Lower lobe of right lung (tissue), 2 donors: ENCODE results near the gene CASP2. TPM values are rescaled to one million over a fixed set of nuclear protein-coding genes. Genes with fewer than 3 reads are reported as not detected.

Source experiments
- ATAC-seq, 2 donors: fragments of 200-7000 bp; cut with Tn5 transposase; one replicate each; pipeline ENCODE4 v1.9.1; 2020 to 2022; ENCODE audit warnings: mild to moderate bottlenecking in 2 of 2, moderate library complexity in 2 of 2
- DNase-seq: peaks from one replicate; pipeline ENCODE4 v3.0.0-alpha.2; 2020
- H3K27ac ChIP-seq: fragments of 200-600 bp; one replicate; pipeline ENCODE4 v1.8.0; 2022
- H3K27me3 ChIP-seq: fragments of 200-600 bp; one replicate; pipeline ENCODE4 v1.8.0; 2022; ENCODE audit warnings: low read depth
- H3K36me3 ChIP-seq: fragments of 200-600 bp; one replicate; pipeline ENCODE4 v1.8.0; 2022; ENCODE audit warnings: mild to moderate bottlenecking
- H3K4me1 ChIP-seq: fragments of 200-600 bp; one replicate; pipeline ENCODE4 v1.8.0; 2022
- H3K4me3 ChIP-seq: fragments of 200-600 bp; one replicate; pipeline ENCODE4 v1.8.0; 2022; ENCODE audit warnings: mild to moderate bottlenecking
- H3K9me3 ChIP-seq: fragments of 200-600 bp; one replicate; pipeline ENCODE4 v1.8.0; 2022
- intact Hi-C: fragments of 100-400 bp; cut with DNase I; formaldehyde crosslinking; loops from one replicate; pipeline ENCODE4 v1.11.0; 2022
- total RNA-seq: library from RNA; stranded (reverse); fragmentation: NEBNext Ultra II Directional; extraction: Animal tissue kit (Norgen Biotek cat#: 25700); gene quantifications from one replicate; pipeline ENCODE4 v1.2.1, GENCODE V29; 2021
- TF ChIP-seq, protein P1 (sequence below): fragments of 200-600 bp; IDR thresholded peaks from one replicate; pipeline ENCODE4 v1.8.0; 2022; ENCODE audit warnings: antibody characterized with exemption, mild to moderate bottlenecking
- donor health status: DM: no; HTN: yes; CAD: no; lungs with severe emphysema.

CASP2 gene
- total RNA-seq, 1 donor from 2014 or later = 33.7 TPM

DNA sequence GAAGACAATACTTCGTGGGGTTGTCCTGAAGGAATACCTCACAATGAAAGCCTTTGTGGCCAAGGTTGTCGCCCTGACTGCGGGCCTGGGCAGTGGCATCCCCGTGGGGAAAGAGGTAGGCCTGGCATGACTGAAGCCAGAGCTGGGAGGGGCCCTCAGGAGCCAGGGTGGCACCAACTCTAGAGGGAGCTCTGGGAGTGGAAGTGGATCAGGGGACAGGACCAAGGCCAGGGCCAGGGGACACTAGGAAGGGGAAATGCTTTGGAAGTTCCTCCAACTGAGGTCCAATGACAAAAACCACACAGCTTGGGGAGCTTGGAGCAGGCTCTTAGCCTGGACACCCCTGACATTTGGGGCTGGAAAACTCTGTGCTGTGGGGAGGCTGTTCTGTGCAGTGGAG lies 33.6 kb downstream of the CASP2 start:
- ATAC-seq = peak; percentile 67 to 68
- H3K27ac ChIP-seq = no peak overlapping the region

DNA sequence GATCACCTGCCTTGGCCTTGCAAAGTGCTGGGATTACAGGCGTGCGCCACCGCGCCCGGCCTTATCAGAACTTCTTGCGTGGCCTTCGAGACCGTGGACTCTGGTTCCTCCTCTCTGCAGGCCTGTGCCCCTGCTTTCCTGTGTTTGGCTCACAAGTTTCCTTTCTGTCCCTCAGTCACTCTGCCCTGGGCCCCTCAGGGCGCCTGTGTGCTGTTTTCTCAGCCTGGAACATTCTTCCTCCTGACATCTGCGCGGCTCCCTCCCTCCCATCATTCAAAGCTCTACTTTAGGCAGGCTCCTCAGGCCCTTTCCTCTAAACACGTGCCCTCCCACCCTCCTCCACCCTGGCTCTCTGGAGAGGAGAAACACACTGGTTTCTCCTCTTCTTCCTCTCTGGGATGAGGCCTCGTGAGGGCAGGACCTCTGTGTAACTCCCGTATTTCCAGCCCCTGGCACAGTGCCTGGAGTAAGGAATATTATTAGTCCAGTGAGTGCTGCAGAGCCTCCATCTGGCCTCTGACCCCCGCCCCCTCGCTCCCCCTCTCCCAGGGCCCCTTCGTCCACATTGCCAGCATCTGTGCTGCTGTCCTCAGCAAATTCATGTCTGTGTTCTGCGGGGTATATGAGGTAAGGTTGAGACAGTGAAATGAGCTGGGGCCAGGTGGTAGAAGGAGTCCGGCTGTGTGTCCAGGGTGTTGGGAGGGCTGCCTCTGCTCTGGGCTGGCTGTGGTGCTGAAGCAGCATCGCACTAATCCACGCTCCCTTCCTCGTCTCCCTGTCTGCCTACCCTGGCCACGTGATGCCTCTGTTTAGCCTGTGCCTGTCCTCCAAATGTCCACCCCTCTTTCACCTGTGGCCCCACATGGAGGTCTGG lies 34.8 kb downstream of the CASP2 start:
- ATAC-seq (no peak), DNase-seq (no peak)
- no peak overlapping the region for H3K27ac ChIP-seq

More for the DNA sequence above, 33.6 kb downstream of the CASP2 start:
- TF ChIP-seq, protein P1, sequence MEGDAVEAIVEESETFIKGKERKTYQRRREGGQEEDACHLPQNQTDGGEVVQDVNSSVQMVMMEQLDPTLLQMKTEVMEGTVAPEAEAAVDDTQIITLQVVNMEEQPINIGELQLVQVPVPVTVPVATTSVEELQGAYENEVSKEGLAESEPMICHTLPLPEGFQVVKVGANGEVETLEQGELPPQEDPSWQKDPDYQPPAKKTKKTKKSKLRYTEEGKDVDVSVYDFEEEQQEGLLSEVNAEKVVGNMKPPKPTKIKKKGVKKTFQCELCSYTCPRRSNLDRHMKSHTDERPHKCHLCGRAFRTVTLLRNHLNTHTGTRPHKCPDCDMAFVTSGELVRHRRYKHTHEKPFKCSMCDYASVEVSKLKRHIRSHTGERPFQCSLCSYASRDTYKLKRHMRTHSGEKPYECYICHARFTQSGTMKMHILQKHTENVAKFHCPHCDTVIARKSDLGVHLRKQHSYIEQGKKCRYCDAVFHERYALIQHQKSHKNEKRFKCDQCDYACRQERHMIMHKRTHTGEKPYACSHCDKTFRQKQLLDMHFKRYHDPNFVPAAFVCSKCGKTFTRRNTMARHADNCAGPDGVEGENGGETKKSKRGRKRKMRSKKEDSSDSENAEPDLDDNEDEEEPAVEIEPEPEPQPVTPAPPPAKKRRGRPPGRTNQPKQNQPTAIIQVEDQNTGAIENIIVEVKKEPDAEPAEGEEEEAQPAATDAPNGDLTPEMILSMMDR = peak; percentile 28
- no peaks in the 10 kb centered on the region for H3K9me3 ChIP-seq
- no peaks in the 10 kb centered on the region for H3K36me3 ChIP-seq
- no peaks in the 10 kb centered on the region for H3K4me1 ChIP-seq
- no peak overlapping the region for H3K4me3 ChIP-seq
- no peaks in the 10 kb centered on the region for H3K27me3 ChIP-seq
- DNase-seq = peak; percentile 63
- intact Hi-C loops = no loop called here

DNA sequence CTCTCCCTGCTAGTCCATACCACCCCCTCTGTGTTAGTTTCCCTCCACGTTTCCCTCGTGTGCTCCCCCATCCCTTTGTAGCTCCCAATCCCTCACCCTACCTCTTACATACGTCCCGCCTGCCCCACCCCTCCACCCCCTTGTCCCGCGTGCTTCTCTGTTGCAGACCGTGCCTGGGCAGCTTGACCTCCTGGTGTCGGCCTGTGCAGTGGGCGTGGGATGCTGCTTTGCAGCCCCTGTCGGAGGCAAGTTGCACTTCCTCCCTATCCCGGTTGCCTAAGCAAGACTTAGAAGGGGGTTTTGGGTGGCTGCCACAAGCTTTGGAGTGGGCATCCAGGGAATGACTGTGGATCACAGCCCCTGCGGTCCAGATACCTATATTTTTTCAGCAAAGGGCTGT lies 35.5 kb downstream of the CASP2 start:
- no peaks in the 10 kb centered on the region for H3K36me3 ChIP-seq
- H3K27me3 ChIP-seq = no peaks in the 10 kb centered on the region
- no peak overlapping the region for H3K4me3 ChIP-seq
- TF ChIP-seq, protein P1 = no peak
- DNase-seq = no peak
- intact Hi-C loops = no loop called here
- no peaks in the 10 kb centered on the region for H3K9me3 ChIP-seq
- H3K4me1 ChIP-seq = no peaks in the 10 kb centered on the region
- peak in 1 of 2 donors; percentile 20 for ATAC-seq
- no peak overlapping the region for H3K27ac ChIP-seq

More for the DNA sequence above, 34.8 kb downstream of the CASP2 start:
- H3K27me3 ChIP-seq = no peaks in the 10 kb centered on the region
- intact Hi-C loops = no loop called here
- H3K9me3 ChIP-seq = no peaks in the 10 kb centered on the region
- H3K4me3 ChIP-seq = no peak overlapping the region
- TF ChIP-seq, protein P1 = no peak
- no peaks in the 10 kb centered on the region for H3K36me3 ChIP-seq
- H3K4me1 ChIP-seq = no peaks in the 10 kb centered on the region

DNA sequence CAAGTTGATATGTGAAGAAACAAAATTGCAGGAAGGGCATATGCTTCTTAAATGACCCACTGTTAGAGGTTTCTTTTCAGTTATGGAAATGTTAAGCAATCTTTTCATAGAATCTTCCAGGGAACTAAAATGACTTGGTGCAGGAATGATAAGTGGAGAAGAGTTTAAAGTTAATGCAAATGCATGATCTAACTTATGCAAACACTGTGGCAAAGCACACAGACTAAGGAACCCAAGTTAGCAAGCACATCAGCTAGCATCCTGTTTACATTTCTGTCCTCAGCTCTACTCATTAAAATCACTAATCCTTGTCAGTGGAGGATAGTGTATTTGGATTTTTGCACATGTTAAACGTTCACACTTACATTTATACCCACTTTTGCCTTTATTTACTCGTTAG lies 37.1 kb downstream of the CASP2 start:
- no peaks in the 10 kb centered on the region for H3K36me3 ChIP-seq
- H3K4me3 ChIP-seq = no peak overlapping the region
- no peak overlapping the region for H3K27ac ChIP-seq
- H3K4me1 ChIP-seq = no peaks in the 10 kb centered on the region
- TF ChIP-seq, protein P1 = no peak
- intact Hi-C loops = no loop called here
- ATAC-seq = no peak
- no peaks in the 10 kb centered on the region for H3K27me3 ChIP-seq
- H3K9me3 ChIP-seq = no peaks in the 10 kb centered on the region
- no peak for DNase-seq

DNA sequence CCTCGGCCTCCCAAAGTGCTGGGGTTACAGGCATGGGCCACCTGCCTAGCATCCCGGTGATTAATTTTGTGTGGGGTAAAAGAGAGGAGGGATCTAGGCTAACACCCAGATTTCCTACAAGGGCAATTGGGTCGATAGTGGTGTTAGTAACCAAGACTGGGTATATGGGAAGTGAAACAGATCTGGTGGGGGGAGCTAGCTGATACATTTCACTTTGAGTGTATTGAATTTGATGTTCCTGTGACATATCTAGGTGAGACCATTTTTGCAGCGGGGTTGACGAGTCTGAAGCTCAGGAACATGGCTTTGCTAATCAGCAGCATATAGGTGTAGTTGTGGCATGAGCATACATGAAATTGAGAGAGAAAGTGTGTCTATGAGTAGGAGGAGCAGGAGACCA lies 39.8 kb downstream of the CASP2 start:
- Histone ChIP-seq H3K36me3 (no peaks in the 10 kb centered on the region), H3K27ac (no peak overlapping the region), H3K9me3 (no peaks in the 10 kb centered on the region), H3K4me3 (no peak overlapping the region), H3K4me1 (no peaks in the 10 kb centered on the region), H3K27me3 (no peaks in the 10 kb centered on the region)
- intact Hi-C loops = no loop called here
- DNase-seq (no peak), ATAC-seq (no peak)
- TF ChIP-seq, protein P1 = no peak
